AG09309 (cell line): ENCODE data around the gene HPCA.

Experiments used
- DNase-seq: peaks from one replicate; pipeline ENCODE4 v3.0.0-alpha.2; 2010; ENCODE audit warnings: low read depth
- H3K4me3 ChIP-seq: 2 replicates; pipeline ENCODE4 v1.5.1; 2011; ENCODE audit warnings: mild to moderate bottlenecking, low read depth, low read length, moderate library complexity; ENCODE audit not compliant: control insufficient read depth
- CTCF ChIP-seq: IDR thresholded peaks from 2 replicates; pipeline ENCODE4 v1.5.1; 2011; ENCODE audit warnings: mild to moderate bottlenecking, low read depth, low read length, inconsistent platforms; ENCODE audit not compliant: insufficient read depth, control insufficient read depth; ENCODE audit errors: missing control alignments

The HPCA gene

GRCh38 chr1:32919811-32920733, 33.8 kb downstream of the HPCA start:
- no peak overlapping the region for H3K4me3 ChIP-seq
- no peak for DNase-seq
- no peak for TF ChIP-seq CTCF

GRCh38 chr1:32920833-32921232, 34.5 kb downstream of the HPCA start:
- DNase-seq, result no peak
- no peak for TF ChIP-seq CTCF

GRCh38 chr1:32924881-32925344, 38.6 kb downstream of the HPCA start:
- no peak for TF ChIP-seq CTCF
- no peak for DNase-seq
- no peak overlapping the region for H3K4me3 ChIP-seq

More at GRCh38 chr1:32920833-32921232, 34.5 kb downstream of the HPCA start:
- H3K4me3 ChIP-seq, result no peak overlapping the region

- no peak for DNase-seq
- no peak overlapping the region for H3K4me3 ChIP-seq
- TF ChIP-seq CTCF, result no peak
These were observed 39.3 kb downstream of the HPCA start for GRCh38 chr1:32925403-32926162.

GRCh38 chr1:32926562-32926961, 40.3 kb downstream of the HPCA start:
- DNase-seq, result no peak
- H3K4me3 ChIP-seq, result no peak overlapping the region
- TF ChIP-seq CTCF, result no peak

GRCh38 chr1:32927441-32927840, 41.1 kb downstream of the HPCA start:
- no peak for DNase-seq
- no peak for TF ChIP-seq CTCF
- H3K4me3 ChIP-seq, result no peak overlapping the region
